GM10248 (cell line): ENCODE measurements around the gene C1orf226.

Source experiments
- CTCF ChIA-PET: fragments of 300-600 bp; sonication (Branson Sonifier 250); formaldehyde crosslinking; extraction: SDS; loops from one replicate; lab custom pipeline; 2021; ENCODE audit warnings: antibody characterized with exemption; lab: Yijun Ruan, JAX
- POLR2A ChIA-PET: fragments of 350-650 bp; sonication (Branson Sonifier 250); formaldehyde crosslinking; extraction: SDS; loops from one replicate; lab custom pipeline; 2020; ENCODE audit warnings: antibody characterized with exemption; lab: Yijun Ruan, JAX
- DNase-seq: peaks from one replicate; pipeline ENCODE4 v3.0.0; 2012; ENCODE audit errors: extremely low spot score
- CTCF ChIP-seq: IDR thresholded peaks from 2 replicates; pipeline ENCODE4 v1.5.1; 2012; ENCODE audit warnings: mild to moderate bottlenecking, low read depth; ENCODE audit errors: extremely low read depth, missing control alignments, control extremely low read depth

Gene C1orf226

GRCh38 chr1:162396201-162396906 is 14.8 kb downstream of the C1orf226 start:
- ChIA-PET POLR2A (no interaction called here), CTCF (interaction anchor here (0.9 kb wide), 1 partner anchor 340 kb away, joined by 3 read pairs; no protein-coding TSS in a partner anchor)
- no peak for TF ChIP-seq CTCF
- DNase-seq: no peak

GRCh38 chr1:162397039-162397448 is 15.5 kb downstream of the C1orf226 start:
- no peak for DNase-seq
- ChIA-PET POLR2A (no interaction called here), CTCF (no interaction called here)
- no peak for TF ChIP-seq CTCF

GRCh38 chr1:162397943-162398560 is 16.5 kb downstream of the C1orf226 start:
- CTCF ChIA-PET: no interaction called here
- no peak for DNase-seq
- POLR2A ChIA-PET: no interaction called here
- no peak for TF ChIP-seq CTCF

- POLR2A ChIA-PET: no interaction called here
- no peak for TF ChIP-seq CTCF
- CTCF ChIA-PET: interaction anchor here (1.5 kb wide), 1 partner anchor 343 kb away, joined by 3 read pairs; no protein-coding TSS in a partner anchor
- DNase-seq: no peak
Observed at GRCh38 chr1:162398999-162399580, 17.6 kb downstream of the C1orf226 start.

DNA sequence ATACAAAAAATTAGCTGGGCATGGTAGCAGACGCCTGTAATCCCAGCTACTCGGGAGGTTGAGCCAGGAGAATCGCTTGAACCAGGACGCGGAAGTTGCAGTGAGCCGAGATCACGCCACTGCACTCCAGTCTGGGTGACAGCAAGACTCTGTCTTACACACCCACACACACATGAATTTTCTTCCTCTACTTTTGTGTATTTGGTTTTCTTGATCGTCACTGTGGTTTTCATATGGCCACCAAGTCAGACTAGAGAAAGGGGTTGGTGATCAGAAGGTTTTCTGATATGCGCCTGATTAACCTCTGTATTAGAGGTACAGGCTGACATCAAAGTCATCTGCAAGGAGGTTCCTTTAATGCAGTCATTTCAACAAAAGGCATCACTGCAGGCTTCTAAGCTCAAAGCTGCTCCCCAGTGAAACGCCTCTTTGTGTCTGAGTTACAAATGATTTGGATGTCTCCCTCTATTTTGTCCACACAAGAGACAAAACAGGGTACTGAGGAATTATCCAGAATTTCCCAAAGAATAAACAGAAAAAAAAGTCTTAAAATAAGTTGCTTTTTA is 19.3 kb downstream of the C1orf226 start:
- CTCF ChIA-PET: no interaction called here
- no peak for DNase-seq
- POLR2A ChIA-PET: no interaction called here
- TF ChIP-seq CTCF: no peak

GRCh38 chr1:162404550-162405160 is 23.1 kb downstream of the C1orf226 start:
- no peak for DNase-seq
- TF ChIP-seq CTCF: no peak
- POLR2A ChIA-PET: no interaction called here
- CTCF ChIA-PET: no interaction called here
